ENCODE measurements around the gene HCAR2.

DNA sequence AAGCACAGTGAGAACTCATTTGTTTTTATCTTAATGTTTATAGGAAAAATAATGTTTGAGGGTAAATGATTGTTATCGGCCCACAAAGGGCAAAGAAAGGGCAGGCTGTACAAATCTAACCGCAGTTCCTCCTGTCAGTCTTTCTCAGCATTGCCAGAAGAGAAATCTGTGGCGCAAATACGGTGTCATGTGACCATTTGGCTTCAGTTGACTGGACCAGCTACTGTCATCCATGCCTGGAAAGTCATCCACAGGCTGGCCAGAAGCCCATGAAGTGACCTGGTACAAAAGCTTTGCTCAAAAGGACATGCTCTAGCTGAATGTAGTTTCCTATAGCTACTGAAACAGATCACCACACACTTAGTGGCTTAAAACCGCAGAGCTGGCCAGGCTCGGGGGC is 43.6 kb downstream of the HCAR2 start:
- TF ChIP-seq, protein P1, sequence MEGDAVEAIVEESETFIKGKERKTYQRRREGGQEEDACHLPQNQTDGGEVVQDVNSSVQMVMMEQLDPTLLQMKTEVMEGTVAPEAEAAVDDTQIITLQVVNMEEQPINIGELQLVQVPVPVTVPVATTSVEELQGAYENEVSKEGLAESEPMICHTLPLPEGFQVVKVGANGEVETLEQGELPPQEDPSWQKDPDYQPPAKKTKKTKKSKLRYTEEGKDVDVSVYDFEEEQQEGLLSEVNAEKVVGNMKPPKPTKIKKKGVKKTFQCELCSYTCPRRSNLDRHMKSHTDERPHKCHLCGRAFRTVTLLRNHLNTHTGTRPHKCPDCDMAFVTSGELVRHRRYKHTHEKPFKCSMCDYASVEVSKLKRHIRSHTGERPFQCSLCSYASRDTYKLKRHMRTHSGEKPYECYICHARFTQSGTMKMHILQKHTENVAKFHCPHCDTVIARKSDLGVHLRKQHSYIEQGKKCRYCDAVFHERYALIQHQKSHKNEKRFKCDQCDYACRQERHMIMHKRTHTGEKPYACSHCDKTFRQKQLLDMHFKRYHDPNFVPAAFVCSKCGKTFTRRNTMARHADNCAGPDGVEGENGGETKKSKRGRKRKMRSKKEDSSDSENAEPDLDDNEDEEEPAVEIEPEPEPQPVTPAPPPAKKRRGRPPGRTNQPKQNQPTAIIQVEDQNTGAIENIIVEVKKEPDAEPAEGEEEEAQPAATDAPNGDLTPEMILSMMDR (conservative IDR thresholded peaks at IDR 0.05), result no peak
- no peak for TF ChIP-seq EZH2 (IDR thresholded peaks at IDR 0.05; ENCODE audit: low read depth)
